Activated T-helper 1 cell treated with anti-CD3 and anti-CD28 coated beads, Interleukin-12 subunit alpha, Interleukin-12 subunit beta, Interleukin-2, Interleukin-4 antibody, amounts not matched to agents 30 ng/mL and 10 ng/mL and 1 ng/mL, durations not matched to agents 14 hours and 24 hours and 36 hours (primary cell): ENCODE measurements around the gene SLIT3. TPM values are rescaled to one million over a fixed set of nuclear protein-coding genes. Genes with fewer than 3 reads are reported as not detected.

Experiments used
- DNase-seq: peaks from one replicate; pipeline ENCODE4 v3.0.0; 2021; ENCODE audit warnings: low spot score
- H3K27ac Mint-ChIP-seq: one replicate; pipeline ENCODE4 v1.8.0; 2021; ENCODE audit warnings: mild to moderate bottlenecking, mixed read lengths
- H3K27me3 Mint-ChIP-seq: one replicate; pipeline ENCODE4 v1.8.0; 2022; ENCODE audit warnings: mild to moderate bottlenecking, moderate library complexity, mixed read lengths; ENCODE audit not compliant: insufficient read depth
- H3K36me3 Mint-ChIP-seq: one replicate; pipeline ENCODE4 v1.8.0; 2021; ENCODE audit warnings: low read depth, mixed read lengths
- H3K4me1 Mint-ChIP-seq: one replicate; pipeline ENCODE4 v1.8.0; 2021; ENCODE audit warnings: low read depth, mixed read lengths
- H3K4me3 Mint-ChIP-seq: one replicate; pipeline ENCODE4 v1.8.0; 2021; ENCODE audit warnings: mild to moderate bottlenecking, moderate library complexity, mixed read lengths
- H3K9me3 Mint-ChIP-seq: one replicate; pipeline ENCODE4 v1.8.0; 2021; ENCODE audit warnings: mixed read lengths
- intact Hi-C: fragments of 100-400 bp; cut with micrococcal nuclease; formaldehyde crosslinking; loops from one replicate; pipeline ENCODE4 v1.15.1; 2024
- total RNA-seq: library from RNA; stranded (reverse); gene quantifications from 2 replicates; pipeline ENCODE4 v1.2.3, GENCODE V29; 2022

Gene SLIT3
- total RNA-seq, 1 donor from 2014 or later = 0.03 TPM

DNA sequence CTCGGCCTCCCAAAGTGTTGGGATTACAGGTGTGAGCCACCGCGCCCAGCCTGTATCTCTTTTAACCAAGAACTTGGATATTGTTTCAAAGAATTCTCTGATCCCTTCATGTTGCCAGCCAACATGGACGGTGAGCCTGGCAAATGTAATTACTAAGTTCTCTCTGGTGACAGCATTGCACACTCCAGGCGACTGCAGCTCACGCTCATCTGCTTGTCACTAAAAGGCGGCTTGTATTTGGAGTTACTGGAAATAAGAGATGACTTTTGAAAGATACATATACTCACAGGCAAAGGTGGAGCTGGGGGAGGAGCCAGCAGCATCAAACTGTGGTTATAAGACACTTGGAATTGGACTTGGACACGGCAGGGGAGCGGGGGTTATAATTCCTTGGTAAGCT, 172.3 kb downstream of the SLIT3 start:
- no peaks in the 10 kb centered on the region for H3K9me3 Mint-ChIP-seq
- peaks cover 6% of the 10 kb centered on the region for H3K27me3 Mint-ChIP-seq
- no peak overlapping the region for H3K4me3 Mint-ChIP-seq
- DNase-seq = no peak
- H3K4me1 Mint-ChIP-seq = no peaks in the 10 kb centered on the region
- no peak overlapping the region for H3K27ac Mint-ChIP-seq
- intact Hi-C loops = no loop called here
- no peaks in the 10 kb centered on the region for H3K36me3 Mint-ChIP-seq

GRCh38 chr5:169127431-169127830, 173.5 kb downstream of the SLIT3 start:
- no peaks in the 10 kb centered on the region for H3K36me3 Mint-ChIP-seq
- H3K27ac Mint-ChIP-seq = no peak overlapping the region
- H3K9me3 Mint-ChIP-seq = no peaks in the 10 kb centered on the region
- no peak for DNase-seq
- intact Hi-C loops = no loop called here
- H3K27me3 Mint-ChIP-seq = peaks cover 6% of the 10 kb centered on the region
- H3K4me1 Mint-ChIP-seq = no peaks in the 10 kb centered on the region
- H3K4me3 Mint-ChIP-seq = no peak overlapping the region

DNA sequence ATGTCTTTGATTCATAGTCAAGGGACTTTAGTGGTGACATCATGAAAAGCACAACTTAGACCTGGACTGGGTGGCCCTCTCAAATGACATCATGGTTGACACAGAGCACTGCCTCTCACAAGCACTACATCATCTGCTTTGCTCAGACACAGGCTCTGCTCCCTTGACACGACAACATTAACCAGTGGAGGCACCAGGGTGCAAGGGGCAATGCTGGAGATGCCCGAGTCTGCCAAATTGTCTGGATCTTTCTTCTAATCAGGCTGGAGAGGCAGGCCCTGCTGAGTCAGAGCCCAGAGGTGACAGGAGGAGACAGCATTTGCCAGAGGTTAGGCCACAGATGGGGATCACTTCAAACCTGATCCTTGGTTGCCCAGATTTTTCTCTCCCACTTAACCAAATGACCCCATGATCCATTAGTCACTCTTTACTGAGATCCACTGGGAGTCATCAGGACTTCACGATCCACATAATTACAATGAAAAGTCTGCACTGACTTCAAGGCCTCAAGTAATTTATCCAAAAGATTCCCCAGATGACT, 174.4 kb downstream of the SLIT3 start:
- Mint-ChIP-seq H3K27ac (no peak overlapping the region), H3K4me3 (no peak overlapping the region), H3K9me3 (no peaks in the 10 kb centered on the region), H3K4me1 (no peaks in the 10 kb centered on the region), H3K36me3 (no peaks in the 10 kb centered on the region), H3K27me3 (peaks cover 6% of the 10 kb centered on the region)
- no peak for DNase-seq
- intact Hi-C loops = no loop called here

DNA sequence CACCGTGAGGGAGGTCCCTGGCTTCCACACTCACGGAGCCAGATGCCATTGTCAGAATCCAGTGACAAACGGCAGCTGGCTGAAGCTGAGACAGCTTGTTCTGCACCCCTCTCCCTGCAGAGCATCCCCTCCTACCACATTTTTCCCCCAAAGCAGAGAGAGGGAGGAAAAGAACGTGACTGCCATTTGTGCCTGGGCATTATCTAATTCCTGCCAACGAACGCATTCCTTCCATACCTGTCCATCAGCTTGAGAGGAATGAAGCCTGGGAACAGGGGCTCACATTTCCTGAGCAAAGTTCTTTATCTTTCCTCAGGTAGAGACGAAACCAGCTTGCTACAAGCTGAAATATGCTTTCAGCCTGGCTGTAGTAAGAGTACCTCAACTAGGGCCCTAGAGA, 175.4 kb downstream of the SLIT3 start:
- no peak for DNase-seq
- Mint-ChIP-seq H3K27me3 (peaks cover 6% of the 10 kb centered on the region), H3K4me3 (no peak overlapping the region), H3K9me3 (no peaks in the 10 kb centered on the region), H3K36me3 (no peaks in the 10 kb centered on the region), H3K4me1 (no peaks in the 10 kb centered on the region), H3K27ac (no peak overlapping the region)
- intact Hi-C loops = no loop called here

- intact Hi-C loops = no loop called here
- peaks cover 6% of the 10 kb centered on the region for H3K27me3 Mint-ChIP-seq
- DNase-seq = no peak
- no peaks in the 10 kb centered on the region for H3K4me1 Mint-ChIP-seq
- no peak overlapping the region for H3K27ac Mint-ChIP-seq
- no peak overlapping the region for H3K4me3 Mint-ChIP-seq
- H3K36me3 Mint-ChIP-seq = no peaks in the 10 kb centered on the region
- no peaks in the 10 kb centered on the region for H3K9me3 Mint-ChIP-seq
Observed at GRCh38 chr5:169122951-169123350, 178.0 kb downstream of the SLIT3 start.

DNA sequence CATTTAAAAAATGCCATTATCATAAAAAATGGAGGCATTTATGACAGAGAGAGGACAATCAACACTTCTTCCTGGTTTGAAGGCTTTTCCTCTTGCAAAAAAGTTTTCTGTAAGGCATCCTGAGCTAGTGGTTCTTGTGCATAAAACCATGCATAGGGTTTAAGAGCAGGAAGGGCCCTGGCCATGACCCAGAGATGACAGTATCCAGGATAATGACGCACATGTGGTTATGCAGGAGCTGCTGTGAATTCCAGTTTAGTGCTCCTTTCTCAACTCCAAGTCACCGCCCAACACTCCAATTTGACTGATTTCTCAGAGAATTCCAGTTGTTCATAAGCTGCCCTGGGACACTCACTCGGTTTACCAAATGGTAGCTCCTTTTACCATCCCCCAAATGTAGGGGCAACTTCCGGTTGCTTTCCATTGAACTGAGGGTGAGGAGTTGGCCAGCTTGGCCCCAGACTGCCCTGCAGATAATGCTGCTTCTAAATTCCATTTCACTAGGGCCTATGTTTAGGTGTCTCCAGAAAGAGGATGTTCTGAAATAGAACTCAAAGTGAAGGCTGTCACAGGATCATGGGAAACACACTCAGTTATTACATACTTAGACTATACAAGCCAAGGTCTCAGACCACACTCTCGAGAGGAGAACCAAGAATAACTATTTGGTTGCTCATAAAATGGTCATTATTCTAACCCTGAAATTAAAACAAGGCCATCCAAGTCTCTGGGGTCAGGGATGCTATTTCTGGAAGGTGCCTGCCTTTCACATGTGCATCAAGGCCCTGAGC, 179.1 kb downstream of the SLIT3 start:
- H3K27ac Mint-ChIP-seq = no peak overlapping the region
- H3K9me3 Mint-ChIP-seq = no peaks in the 10 kb centered on the region
- H3K27me3 Mint-ChIP-seq = peaks cover 4% of the 10 kb centered on the region
- H3K4me1 Mint-ChIP-seq = no peaks in the 10 kb centered on the region
- intact Hi-C loops = no loop called here
- no peak overlapping the region for H3K4me3 Mint-ChIP-seq
- no peak for DNase-seq
- H3K36me3 Mint-ChIP-seq = no peaks in the 10 kb centered on the region

DNA sequence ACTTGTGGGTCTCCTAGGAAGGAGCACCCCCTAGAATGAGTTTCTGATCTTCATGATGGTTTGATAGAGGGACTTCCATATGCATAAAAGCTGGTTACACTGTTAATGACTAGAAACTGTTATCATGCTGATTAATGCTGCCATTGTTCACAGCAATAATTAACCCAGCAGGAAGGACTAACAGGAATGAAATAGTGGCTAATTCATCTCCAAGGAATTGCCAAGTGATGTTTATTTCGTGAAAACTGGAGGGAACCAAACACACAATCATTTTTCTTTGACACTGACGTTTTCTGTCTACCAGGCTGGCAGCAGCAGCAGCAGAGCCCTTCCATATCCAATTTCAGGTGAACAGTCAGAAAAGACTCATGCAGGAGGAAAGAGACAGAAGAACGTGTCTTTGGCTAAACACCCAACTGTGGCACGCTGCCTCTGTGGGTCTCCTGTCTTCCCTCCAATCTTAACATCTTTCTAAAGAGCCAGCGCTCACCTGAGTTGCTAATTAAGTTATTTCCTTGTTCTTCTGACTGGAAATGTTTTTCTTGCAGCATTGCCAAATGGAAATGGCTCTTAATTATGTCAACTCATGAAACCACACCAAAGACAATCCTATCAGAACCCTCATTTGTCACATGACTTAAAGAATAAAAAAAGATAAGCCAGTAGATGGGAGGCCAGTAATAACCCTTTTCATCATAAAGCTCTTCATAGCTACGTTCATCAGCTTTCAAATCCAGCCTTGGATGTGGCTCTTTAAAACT, 181.5 kb downstream of the SLIT3 start:
- no peaks in the 10 kb centered on the region for H3K9me3 Mint-ChIP-seq
- peaks cover 1% of the 10 kb centered on the region for H3K27me3 Mint-ChIP-seq
- H3K4me3 Mint-ChIP-seq = no peak overlapping the region
- intact Hi-C loops = no loop called here
- DNase-seq = no peak
- no peak overlapping the region for H3K27ac Mint-ChIP-seq
- no peaks in the 10 kb centered on the region for H3K4me1 Mint-ChIP-seq
- H3K36me3 Mint-ChIP-seq = no peaks in the 10 kb centered on the region

- no peak overlapping the region for H3K4me3 Mint-ChIP-seq
- no peaks in the 10 kb centered on the region for H3K36me3 Mint-ChIP-seq
- no peak overlapping the region for H3K27ac Mint-ChIP-seq
- H3K4me1 Mint-ChIP-seq = no peaks in the 10 kb centered on the region
- no peaks in the 10 kb centered on the region for H3K9me3 Mint-ChIP-seq
- peaks cover 1% of the 10 kb centered on the region for H3K27me3 Mint-ChIP-seq
- no peak for DNase-seq
- intact Hi-C loops = no loop called here
Observed at GRCh38 chr5:169116961-169117461, 183.9 kb downstream of the SLIT3 start.

DNA sequence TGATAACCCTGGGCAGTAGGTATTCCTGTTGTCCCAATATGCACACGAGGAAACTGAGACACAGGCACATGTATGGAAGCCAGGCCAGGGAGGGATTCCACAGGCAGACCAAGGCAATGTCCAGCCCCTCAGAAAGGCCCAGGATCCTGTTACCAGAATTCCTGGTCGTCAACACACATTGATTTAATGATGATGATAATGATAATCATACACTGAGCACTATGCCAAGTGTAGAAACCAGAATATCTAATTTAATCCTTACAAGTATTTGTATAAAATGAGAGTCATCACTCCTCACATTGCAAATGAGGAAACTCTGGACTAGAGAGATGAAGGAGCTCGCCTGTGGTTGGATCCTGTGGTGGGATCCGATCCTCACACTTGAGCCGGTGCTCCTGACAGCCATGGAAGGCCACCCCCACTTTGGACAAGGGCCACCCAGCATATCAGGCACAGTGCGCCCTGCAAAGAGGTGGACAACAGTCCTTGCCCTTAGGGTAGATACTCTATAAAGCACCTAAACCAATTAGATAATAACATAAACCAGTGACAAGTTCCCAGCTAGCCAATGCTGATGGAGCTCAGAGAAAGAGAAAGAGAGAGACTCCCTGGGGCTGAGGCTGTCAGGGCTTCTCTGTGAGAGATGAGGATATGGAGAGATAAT, 185.3 kb downstream of the SLIT3 start:
- H3K4me1 Mint-ChIP-seq = no peaks in the 10 kb centered on the region
- H3K9me3 Mint-ChIP-seq = no peaks in the 10 kb centered on the region
- no peak overlapping the region for H3K27ac Mint-ChIP-seq
- no peak overlapping the region for H3K4me3 Mint-ChIP-seq
- H3K36me3 Mint-ChIP-seq = no peaks in the 10 kb centered on the region
- intact Hi-C loops = no loop called here
- no peak for DNase-seq
- H3K27me3 Mint-ChIP-seq = peaks cover 1% of the 10 kb centered on the region

DNA sequence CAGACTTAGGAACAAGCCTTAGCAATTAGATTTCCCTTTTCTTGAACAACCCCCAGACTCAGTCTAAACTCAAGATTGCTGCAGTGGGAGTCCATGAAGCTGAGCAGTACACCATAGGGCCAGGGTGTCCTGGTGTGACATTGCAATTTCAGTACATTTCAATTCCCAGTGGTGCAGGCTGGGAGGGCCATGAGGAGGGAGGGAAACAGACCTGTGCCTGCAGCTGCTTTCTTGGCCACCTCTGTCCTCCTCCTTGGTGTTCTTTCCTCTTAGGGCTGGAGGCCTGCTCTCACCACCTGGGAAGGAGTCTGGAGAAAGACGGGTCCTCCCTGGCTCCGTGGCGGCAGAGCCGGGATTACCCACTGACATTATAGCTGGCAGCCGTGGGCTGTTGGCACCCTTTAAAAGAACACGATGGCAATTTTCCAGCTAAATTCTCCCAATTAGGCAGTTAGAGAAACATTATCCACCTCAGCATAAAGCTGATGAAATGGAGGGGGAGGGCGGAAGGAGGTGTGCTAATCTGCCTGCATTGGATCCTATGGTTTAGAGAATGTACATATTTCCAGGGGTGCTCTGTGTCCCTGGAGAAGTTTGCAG, 186.4 kb downstream of the SLIT3 start:
- no peaks in the 10 kb centered on the region for H3K36me3 Mint-ChIP-seq
- no peak overlapping the region for H3K4me3 Mint-ChIP-seq

GRCh38 chr5:169112016-169112415, 188.9 kb downstream of the SLIT3 start:
- no peaks in the 10 kb centered on the region for H3K36me3 Mint-ChIP-seq
- no peaks in the 10 kb centered on the region for H3K9me3 Mint-ChIP-seq
- H3K4me3 Mint-ChIP-seq = no peak overlapping the region
- no peaks in the 10 kb centered on the region for H3K4me1 Mint-ChIP-seq
- H3K27ac Mint-ChIP-seq = no peak overlapping the region
- DNase-seq = no peak
- peaks cover under 1% of the 10 kb centered on the region for H3K27me3 Mint-ChIP-seq
- intact Hi-C loops = no loop called here

More for the DNA sequence above, 186.4 kb downstream of the SLIT3 start:
- intact Hi-C loops = no loop called here
- no peak for DNase-seq
- Mint-ChIP-seq H3K27ac (no peak overlapping the region), H3K9me3 (no peaks in the 10 kb centered on the region), H3K27me3 (peaks cover 1% of the 10 kb centered on the region), H3K4me1 (no peaks in the 10 kb centered on the region)

- no peaks in the 10 kb centered on the region for H3K36me3 Mint-ChIP-seq
- peaks cover 4% of the 10 kb centered on the region for H3K9me3 Mint-ChIP-seq
- intact Hi-C loops = no loop called here
- no peak overlapping the region for H3K4me3 Mint-ChIP-seq
- DNase-seq = no peak
- no peaks in the 10 kb centered on the region for H3K27me3 Mint-ChIP-seq
- no peaks in the 10 kb centered on the region for H3K4me1 Mint-ChIP-seq
- H3K27ac Mint-ChIP-seq = no peak overlapping the region
Observed at GRCh38 chr5:169106911-169107706, 193.8 kb downstream of the SLIT3 start.
